Measurements from ENCODE around the gene KIF26B.
"Not testable (repeated sequence)": the region's sequence is repeated elsewhere in the genome, so short reads cannot be mapped to it uniquely, and the experiment has no call there.

The KIF26B gene

DNA sequence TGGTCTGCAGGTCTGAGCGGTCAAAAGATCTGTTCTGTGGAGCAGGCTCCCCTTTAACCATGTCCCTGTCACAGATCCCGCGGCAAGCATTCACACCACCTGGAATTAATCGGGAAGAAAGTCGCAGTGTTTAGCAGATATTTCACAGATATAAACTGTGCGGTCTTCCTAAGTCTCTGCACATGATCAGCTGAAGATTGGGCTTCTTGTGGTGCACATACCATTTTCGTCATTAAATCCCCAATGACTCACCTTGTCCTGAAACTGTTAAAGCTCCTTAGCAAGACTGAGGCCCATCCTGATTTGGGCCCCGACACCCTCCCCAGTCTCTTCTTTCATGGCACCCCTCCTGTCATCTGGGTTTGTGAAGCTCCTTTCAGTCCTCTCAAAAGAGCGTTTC, 158.8 kb downstream of the KIF26B start:
- no peak for DNase-seq (ENCODE audit: low read depth in 4 of 4, low spot score in 1 of 4)

DNA sequence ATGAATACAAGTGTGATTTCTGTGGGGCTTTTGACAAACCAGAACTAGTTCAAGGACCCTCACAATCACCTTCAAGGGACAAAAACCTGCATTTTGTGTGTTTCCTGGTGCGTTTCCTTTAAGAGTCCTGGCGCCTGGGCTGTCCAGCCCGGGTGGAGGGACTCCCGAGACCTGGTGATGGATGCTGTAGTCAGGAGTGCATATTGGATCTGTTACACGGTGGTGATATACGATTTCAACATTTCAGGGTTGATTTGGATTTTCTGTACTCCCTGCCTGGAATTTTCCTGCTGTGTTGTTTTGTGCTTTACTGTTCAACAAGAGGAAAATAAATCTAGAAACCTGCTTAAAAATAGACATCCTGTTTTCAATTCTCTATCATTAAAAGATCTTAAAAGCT, 162.0 kb downstream of the KIF26B start:
- no peak for DNase-seq (ENCODE audit: low read depth in 4 of 4, low spot score in 1 of 4)

DNA sequence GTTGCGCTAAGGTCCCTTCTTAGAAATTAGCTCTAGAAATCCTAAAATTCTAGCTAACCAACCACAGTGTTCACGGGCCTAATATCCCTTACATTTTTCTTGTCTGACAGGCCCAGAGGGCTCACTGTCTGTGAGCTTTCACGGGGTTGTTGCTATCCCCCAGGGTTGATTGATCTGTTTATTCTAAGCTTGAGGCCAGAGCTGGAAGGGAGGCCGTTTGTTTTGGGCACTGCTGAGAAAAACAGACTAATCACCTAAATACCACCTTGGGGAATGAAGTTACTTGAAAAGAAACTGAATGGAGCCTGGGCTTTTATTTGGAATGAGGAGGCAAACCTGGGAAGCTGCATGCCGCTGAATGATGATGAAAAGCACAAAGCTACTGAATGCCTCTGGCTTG, 162.4 kb downstream of the KIF26B start:
- no peak for DNase-seq (ENCODE audit: low read depth in 4 of 4, low spot score in 1 of 4)

DNA sequence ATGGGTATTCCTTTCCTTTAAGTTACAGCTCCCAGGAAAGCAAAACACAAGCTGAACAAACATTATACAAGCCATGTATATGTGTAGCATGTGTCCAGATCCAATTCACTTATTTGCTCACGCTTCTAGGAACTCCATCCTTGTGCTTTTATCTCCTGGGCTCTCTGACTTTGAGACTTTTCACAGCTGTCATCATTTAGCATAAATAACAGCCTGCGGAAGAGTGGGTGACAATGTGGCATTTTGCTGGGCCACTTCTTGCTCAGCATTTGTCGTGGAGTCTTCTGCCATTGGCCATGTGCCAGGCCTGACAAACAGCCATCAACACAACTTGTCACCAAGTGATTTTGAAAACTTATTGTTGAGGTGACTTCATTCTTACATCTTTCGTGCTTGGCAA, 164.3 kb downstream of the KIF26B start:
- DNase-seq (ENCODE audit: low read depth in 4 of 4, low spot score in 1 of 4), result no peak

DNA sequence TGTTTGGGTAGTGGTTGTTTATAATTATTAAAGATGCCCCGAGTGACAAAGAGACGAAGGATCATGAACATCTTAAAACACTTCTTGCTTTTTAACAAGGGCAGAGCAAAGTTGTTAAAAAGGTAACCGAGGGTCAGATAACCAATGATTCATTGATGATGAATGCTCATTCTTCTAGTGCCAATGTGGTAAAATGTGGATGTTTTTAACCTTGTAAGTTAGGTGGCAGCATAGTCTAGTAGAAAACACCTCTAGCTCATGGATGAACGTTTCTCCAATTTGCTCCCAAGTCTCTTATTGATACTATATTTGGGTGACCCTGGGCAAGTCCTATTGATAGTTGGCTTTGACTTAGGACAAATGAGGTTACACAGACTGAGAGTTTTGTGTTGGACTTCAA, 167.9 kb downstream of the KIF26B start:
- DNase-seq (ENCODE audit: low read depth in 4 of 4, low spot score in 1 of 4), result no peak

DNA sequence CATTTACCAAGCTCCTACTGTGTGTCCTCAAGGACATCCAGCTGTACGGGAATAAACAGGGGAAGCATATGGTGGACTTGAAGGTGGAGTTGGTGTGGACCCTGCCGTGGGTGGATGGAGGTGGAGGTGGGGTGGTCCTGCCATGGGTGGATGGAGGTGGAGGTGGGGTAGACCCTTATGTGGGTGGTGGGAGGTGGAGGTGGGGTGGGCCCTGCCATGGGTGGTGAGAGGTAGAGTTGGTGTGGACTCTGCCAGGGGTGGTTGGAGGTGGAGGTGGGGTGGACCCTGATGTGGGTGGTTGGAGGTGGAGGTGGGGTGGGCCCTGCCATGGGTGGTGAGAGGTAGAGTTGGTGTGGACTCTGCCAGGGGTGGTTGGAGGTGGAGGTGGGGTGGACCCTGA, 169.0 kb downstream of the KIF26B start:
- not testable (repeated sequence) for DNase-seq (ENCODE audit: low read depth in 4 of 4, low spot score in 1 of 4)

DNA sequence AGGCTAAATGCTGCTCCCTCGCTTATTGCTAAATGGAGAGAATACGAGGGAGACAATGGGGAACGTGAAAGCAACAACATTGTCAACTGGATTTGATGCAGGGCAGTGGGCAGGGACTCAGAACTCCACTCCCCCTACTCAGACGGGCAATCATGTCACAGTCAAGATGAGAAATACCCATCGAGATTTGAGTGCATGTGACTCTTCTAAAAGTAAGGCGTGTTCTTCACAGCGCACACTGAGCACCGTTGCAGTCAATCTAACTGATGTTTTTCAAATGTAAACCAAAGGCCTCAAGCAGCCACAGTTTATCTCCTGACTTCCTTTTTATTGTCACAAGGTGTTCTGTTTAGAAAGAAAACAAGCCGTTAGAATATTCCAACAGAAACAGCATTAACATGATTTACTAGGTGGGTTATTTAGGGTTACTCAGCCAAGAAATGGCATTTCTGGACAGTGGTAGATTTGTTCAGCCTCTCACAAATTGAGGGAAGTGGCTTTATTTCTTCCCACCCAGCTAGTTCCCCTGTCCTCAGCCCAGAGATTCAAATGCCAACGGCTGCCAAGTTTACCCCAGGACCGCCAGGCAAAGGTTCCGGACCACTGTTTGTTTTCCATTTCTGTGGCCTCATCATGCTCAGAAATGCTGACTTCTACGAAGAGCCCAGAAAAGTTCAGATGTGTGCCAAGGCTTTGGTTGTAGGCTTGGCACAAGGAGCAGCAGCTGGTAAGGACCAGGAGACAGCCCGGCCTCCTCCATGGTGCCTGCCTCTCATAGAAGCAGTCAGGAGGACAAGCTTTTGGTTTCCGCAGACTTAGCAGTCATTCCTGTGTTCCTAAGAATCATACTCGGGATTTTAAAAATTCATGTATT, 171.4 kb downstream of the KIF26B start:
- DNase-seq (ENCODE audit: low read depth in 4 of 4, low spot score in 1 of 4), result no peak

DNA sequence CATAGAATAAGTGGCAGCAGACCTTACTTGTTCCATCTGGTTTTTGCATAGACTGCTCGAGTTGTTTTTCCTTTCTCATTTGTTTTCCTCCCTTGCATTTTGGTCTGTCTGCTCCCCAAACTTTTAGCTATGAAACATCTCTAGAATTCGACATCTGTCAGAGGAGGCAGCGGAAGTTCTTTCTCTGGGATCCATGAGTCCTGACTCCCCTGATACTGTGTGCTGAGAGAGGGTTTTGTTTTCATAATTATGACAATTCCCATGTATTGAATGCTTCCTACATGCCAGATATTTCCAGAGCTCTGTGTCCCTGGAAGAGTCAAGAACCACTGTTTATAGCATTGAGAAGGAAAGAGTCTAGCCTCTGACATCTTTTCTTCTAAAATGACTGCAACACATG, 172.6 kb downstream of the KIF26B start:
- DNase-seq (ENCODE audit: low read depth in 4 of 4, low spot score in 1 of 4), result no peak

DNA sequence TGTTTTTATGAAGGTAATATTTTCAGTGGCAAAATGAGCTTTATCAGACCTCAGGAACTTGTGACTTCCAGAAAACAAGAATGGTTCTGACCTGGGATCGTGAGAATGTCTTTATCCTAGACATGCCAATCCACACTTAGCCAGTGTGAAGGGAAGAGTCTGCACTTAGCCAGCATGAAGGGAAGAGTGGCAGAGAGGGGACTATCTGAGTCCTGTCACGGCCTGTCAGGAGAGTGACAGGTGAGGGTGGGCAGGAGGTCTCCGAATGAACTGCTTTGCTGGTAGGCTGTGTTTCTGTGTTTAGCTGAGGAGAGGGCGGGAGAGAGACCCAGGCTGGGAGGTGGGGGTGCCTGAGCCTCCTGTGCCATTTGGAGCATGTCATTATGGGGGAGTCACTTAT, 173.1 kb downstream of the KIF26B start:
- no peak for DNase-seq (ENCODE audit: low read depth in 4 of 4, low spot score in 1 of 4)

DNA sequence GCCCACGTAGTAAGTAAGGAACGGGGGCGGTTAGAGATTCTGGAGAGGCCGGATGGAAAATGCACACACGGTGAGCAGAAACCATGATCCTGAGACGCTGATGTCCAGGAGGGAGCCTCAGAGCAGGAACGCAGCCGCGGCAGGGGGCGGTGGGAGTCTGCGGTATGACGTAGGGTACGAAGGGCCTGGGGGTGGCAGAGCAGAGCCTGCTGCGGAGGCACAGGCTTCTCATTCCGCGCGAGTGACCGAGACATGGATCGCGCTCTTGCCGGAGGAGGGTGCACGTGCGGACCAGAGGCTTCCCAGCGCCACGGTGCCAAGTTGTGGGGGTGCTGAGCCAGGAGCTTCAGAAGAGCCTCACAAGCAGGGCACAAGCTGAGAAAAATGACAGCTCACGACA, 176.2 kb downstream of the KIF26B start:
- no peak for DNase-seq (ENCODE audit: low read depth in 4 of 4, low spot score in 1 of 4)

DNA sequence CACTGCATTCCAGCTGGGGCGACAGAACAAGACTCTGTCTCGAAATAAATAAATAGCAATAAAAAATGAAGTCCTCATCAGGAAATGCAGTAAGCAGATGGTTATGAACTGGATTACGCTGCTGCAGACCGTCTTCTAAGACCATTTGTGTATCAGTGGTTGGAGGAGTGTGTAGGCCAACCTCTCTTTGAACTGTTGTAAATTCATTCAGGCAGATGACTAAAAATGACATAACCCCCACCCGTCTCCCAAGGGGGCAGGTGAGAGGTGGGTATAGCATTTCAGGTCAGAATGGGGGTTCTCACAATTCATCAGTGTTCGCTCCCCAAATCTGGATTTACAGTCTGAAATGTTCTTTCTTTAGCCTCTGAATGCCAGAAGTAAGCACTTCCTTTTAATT, 177.3 kb downstream of the KIF26B start:
- DNase-seq (ENCODE audit: low read depth in 4 of 4, low spot score in 1 of 4), result no peak

DNA sequence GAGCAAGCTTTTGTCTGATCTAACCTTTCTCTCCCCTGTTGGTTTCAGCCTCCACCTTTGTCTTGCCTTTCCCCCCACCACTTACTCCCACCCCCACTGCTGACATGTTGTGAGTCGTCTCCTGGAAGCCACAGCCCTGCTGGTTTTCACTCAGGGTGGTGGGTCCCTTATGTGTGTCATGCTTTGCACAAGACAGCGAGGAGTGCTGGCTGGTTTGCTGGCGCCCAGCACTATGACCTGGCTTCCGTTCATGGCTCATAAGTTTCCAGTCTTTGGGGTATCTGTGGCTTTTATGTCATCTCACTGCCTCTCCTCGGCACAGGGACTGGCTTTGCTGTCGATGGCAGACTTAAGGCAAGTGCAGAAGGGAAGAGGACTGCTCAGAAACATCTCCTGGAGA, 177.7 kb downstream of the KIF26B start:
- peak in 1 of 4 experiments; percentile 11 for DNase-seq (ENCODE audit: low read depth in 4 of 4, low spot score in 1 of 4)

DNA sequence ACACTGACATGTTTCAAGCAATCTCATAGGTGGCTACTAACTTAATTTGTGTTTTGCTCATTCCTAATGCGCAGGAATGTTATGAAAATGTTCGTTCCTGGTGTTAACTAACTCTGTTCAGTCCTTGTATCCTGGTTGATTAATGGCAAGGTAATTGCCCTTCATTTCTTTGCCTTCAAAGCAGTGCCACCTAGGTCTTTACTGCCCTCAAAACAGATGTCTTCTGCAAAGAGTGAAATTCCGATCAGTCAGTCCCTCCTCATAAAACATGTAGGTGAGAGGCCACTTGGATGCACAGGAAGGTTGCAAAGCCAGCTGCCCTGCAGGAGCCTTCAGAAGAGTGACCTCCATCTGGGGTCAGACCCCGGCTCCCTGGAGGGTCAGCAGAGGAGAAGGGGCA, 179.4 kb downstream of the KIF26B start:
- no peak for DNase-seq (ENCODE audit: low read depth in 4 of 4, low spot score in 1 of 4)

DNA sequence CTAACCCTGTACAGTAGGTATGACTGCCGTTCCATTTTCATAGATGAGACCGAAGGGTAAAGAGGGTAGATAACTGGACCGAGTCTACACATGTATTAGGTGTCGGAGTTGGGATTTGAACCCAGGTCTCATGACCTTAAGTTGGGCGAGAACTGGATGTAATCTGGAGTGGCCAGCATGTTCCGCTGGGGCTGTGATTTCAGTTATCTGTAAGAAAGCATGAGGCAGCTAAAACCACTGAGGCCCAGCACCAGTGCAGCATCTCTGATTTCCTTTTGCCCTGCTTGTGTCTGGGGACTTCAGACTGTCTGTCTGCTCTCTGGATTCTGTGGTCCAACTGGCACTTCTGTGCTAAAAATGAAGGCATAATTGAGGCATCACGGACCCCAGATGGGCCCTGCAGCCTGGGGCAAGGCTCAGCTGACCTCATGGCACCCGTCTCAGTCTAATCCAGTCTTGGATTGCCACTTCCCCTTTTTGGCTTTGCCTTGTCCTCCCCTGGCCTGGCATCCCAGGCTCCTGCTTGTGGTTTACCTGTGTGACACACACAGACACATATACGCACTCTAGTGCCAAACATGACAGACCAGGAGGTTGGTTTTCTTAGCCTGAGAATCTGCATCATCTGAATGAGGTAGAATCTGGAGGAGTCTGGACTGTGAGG, 180.2 kb downstream of the KIF26B start:
- DNase-seq (ENCODE audit: low read depth in 4 of 4, low spot score in 1 of 4), result no peak

DNA sequence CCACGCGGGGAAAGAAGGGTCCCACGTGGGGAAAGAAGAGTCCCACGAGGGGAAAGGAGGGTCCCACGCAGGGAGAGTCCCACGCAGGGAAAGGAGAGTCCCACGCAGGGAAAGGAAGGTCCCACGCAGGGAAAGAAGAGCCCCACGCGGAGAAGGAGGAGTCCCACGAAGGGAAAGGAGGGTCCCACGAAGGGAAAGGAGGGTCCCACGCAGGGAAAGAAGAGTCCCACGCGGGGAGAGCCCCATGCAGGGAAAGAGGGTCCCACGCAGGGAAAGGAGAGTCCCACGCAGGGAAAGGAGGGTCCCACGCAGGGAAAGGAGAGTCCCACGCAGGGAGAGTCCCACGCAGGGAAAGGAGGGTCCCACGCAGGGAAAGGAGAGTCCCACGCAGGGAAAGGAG, 180.9 kb downstream of the KIF26B start:
- DNase-seq (ENCODE audit: low read depth in 4 of 4, low spot score in 1 of 4), result not testable (repeated sequence)

DNA sequence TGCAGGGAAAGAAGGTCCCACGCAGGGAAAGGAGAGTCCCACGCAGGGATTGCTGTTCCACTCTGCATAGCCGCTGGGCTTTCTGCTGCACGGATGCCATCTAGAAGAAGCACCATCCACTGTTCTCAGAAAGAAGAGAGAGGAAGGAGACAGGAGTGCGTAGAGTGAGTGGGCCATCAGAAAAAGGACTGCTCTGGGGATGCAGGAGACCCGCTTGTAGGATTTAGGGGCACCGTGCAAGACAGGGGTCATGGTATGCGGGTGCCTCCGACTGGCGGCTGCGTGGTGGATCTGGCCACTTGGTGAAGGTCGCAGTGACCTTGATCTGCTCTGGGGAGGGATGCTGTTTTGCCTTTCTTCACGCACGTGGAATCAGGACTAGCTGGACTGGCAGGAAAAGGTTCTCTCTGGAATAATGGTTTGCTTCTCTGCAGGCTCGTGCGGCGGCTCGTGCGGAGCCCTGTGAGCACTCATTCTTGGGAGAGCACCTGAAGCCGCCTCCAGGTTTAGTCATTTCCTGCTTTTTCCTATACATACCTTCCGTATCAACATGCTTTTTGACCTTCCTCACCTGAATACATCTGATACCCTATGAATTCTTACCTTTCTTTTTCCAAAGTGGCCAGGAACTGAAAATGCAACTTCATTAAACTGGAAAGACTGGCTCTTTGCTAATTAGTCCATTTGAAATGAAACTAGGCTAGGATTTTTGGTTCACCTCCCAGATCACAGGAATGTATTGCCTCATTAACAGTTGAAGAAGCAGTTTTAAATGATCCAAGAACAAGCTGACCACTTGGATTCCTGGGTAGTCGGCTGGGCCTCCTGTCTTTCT, 181.6 kb downstream of the KIF26B start:
- DNase-seq (ENCODE audit: low read depth in 4 of 4, low spot score in 1 of 4), result no peak

DNA sequence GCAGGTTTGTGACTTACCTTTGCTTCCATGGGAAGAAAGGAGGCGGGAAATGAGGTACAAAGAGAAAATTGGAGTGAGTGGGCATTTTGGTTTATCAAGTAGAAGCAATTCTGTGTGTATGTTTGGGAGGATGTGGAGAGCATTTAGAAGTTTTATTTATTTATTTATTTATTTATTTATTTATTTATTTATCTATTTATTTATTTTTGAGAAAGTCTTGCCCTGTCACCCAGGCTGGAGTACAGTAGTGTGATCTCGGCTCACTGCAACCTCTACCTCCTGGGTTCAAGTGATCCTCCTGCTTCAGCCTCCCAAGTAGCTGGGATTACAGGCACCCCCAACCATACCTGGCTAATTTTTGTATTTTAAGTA, 182.2 kb downstream of the KIF26B start:
- DNase-seq (ENCODE audit: low read depth in 4 of 4, low spot score in 1 of 4), result not testable (repeated sequence)

DNA sequence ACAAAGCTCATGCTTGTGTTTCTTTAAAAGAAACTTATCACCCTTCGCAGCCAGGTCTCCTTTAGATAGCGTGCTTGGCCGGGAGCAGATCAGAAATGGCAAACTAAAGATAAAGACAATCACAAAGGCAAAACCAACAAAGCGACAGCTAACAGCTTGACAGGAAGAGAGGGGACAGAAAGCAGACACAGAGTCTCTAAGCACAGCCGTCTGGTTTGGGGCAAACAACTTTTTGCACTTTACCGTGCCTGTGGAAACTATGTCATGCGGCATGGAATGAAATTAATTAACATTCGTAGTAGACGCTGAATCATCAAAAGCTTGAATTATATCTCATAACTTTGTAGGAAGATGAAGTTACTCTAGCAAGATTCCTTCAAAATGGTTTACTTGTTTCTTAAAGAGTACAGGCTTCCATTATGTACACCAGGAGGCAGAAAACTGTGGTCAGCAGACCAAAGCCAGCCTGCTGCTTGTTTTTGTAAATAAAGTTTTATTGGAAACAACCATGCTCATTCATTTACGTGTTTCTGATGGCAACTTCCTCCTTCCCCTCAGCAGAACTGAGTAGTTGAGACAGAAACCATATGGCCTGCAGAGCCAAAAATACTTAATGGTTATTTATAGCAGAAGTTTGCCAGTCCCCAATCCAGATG, 183.2 kb downstream of the KIF26B start:
- no peak for DNase-seq (ENCODE audit: low read depth in 4 of 4, low spot score in 1 of 4)

DNA sequence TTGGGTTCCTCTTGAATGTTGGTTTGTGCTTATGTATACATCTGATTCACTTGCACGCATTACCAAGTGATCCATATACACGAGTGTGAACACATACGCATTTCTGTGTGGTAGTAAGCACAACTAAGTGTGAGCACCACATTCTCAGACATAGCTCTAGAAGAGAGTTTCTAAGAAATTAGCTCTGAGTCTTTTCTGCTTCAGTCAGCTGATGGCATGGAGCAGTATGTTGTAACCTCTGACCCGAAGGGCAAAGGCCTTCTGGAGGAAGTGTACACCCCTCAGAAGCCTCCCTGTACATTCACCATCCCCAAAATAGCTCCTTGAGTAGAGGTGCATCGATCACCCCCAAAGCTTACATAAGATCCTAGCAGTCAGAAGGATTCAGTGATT, 183.7 kb downstream of the KIF26B start:
- DNase-seq (ENCODE audit: low read depth in 4 of 4, low spot score in 1 of 4), result no peak

DNA sequence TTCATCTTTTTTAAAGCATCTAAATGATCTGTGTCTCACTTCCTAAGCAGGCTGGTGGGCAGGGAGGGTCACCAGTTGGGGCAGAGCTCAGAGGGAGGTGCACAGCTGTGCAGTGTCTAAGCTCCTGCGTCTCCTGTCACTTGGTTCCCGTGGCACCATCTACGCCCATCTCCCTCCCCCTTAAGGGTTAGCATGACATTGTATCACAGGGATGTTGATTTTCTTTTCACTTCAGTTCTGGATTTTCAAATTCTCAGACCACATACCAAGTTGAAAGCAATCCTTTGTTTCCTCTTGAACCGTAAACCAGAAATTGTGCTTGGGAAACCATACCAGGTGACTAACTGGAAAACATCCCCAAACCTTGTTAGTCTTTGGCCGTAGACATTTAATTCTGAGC, 187.0 kb downstream of the KIF26B start:
- DNase-seq (ENCODE audit: low read depth in 4 of 4, low spot score in 1 of 4), result no peak

DNA sequence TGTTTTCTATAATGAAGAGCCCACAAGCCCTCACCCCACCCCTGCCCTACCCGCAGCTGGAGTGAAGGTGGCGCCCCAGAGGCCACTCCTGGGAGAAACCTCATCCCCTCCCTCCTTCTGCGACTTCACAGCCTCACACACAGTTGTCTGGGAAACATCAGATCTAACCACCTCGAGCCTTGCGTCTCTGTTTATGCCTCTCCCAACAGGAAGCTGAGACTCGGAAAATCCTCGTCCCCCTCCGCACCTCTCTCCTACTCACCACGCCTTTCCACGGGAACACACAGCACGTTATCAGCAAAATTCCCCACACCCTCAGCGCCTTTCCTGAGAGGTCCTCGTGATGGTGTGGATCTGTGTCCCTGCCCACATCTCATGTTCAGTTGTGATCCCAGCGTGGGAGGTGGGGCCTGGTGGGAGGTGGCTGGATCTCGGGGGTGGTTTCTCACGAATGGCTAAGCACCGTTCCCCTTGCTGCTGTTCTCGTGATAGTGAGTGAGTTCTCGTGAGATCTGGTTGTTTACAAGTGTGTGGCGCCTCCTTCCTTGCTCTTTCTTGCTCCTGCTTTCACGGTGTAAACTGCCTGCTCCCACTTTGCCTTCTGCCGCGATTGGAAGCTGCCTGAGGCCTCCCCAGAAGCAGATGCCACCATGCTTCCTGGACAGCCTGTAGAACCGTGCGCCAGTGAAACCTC, 190.6 kb downstream of the KIF26B start:
- no peak for DNase-seq (ENCODE audit: low read depth in 4 of 4, low spot score in 1 of 4)

All from stimulated activated CD4-positive, alpha-beta T cell treated with anti-CD3 and anti-CD28 coated beads, Interleukin-1b, Interleukin-23, amount 100 ng/mL, for 24 hours (primary cell).